Skin of body (tissue), 2 donors: Measurements from ENCODE around the gene EPHA8. TPM values are rescaled to one million over a fixed set of nuclear protein-coding genes. Genes with fewer than 3 reads are reported as not detected.

Experiments
- DNase-seq: peaks from one replicate; lab custom pipeline; 2025; lab: John Stamatoyannopoulos, UW
- total RNA-seq: library from RNA; depleted of rRNA; stranded (reverse); fragments of >200 nt; gene quantifications from one replicate; pipeline ENCODE4 v1.2.3, GENCODE V29; 2014

Gene EPHA8
- total RNA-seq, 1 donor from 2014 or later, result not detected

DNA sequence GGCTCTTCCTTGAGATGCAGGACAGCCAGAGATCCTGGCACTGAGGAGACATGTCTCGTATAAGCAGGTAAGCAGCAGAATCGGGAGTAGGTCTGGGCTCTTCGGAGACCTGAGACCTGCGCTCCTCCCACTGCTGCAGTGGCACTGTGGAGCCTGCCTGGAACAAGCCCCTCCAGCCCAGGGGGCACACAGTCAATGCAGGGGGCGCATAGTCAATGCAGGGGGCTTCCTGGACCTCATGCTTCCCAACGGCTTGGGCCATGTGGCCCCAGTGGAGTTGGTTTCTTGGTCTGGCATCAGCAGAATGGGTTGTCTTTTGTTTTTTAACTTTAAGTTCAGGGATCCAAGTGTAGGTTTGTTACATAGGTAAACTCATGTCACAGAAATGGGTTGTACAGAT lies 27.9 kb upstream of the EPHA8 start:
- DNase-seq, result no peak

DNA sequence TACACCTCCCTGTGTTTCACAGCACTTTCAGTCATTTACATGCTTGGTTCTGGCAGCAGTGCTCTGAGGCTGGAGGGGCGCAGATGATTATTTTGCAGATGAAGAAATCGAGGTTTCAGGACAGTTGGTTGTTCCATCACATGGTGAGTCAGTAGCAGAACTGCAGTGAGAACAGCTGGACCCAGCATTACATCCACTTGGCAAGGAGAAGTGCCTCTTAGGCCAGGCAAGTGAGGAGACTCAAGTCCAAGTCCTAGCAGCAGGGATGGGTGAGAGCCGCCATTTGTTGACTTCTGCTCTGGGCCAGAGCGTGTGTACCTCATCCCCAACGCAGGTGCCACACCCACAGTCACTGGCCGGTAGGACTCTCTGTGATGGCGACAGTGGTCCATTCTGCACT lies 26.8 kb upstream of the EPHA8 start:
- no peak for DNase-seq

DNA sequence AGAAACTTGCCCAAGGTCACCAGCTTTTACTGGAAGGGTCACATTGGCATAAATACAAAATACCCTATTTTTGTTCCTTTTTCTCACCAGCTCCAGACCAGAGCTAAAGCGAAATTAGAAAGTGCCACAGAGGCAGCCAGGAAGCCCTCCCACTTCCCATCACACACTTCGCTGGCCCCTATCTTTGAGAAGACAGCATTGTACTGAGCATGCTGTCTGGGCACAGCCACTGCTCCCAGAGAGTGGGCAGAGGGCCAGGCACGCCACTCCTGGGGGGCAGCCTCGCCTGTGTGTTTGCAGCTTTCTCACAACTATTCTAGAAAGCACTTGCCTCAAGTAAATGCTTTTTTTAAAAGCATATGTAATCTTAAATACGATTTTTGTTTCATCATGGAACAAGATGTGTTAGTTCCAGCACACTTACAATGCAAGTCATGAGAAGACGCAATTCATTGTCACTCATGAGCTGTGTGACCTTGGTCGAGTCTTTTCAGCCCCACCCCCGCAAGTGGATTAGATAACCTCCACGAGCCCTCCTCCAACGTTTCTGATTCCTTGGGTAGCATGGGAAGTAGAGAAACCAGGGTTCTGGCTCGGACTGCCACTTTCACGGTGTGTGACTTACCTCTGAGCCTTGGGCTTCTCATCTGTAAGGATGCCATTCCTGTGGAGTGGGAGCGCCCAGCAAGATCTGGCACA lies 25.7 kb upstream of the EPHA8 start:
- no peak for DNase-seq

DNA sequence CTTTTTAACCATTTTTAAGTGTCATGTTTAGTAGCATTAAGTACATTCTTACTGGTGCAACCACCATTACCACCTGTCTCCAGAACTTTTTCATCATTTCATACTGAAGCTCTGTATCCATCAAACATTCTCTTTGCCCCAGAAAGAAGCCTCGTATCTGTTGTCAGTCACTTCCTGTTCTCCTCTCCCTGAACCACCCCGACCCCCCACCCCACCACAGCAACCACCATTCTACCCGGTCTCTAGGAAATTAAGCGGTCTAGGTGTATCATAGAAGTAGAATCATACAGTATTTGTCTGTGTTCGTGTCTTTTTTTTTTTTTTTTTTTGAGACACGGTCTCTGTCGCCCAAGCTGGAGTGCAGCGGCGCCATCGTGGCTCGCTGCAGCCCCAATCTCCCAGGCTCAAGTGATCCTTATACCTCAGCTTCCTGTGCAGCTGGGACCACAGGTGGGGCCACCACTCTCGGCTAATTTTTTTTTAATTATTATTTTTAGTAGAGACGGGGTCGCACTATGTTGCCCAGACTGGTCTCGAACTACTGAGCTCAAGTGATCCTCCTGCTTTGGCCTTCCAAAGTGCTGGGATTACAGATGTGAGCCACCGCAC lies 23.7 kb upstream of the EPHA8 start:
- DNase-seq, result no peak

DNA sequence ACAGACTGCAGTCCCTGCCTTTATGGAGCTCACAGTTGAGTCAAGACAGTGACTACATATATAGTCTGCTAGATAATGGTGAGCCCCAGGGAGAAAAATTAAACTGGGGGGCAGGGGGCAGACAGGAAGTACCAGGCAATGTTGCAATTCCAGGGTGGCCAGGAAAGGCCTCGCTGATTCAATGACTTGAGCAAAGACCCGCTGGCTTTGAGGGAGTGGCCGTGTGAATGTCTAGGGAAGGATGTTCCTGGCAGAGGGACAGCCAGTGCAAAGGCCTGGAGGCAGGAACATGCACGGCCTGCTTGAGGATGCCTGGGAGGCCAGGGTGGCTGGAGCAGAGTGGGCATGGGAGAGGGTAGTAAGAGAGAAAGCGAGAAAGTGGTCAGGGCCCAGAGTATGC lies 23.0 kb upstream of the EPHA8 start:
- no peak for DNase-seq

DNA sequence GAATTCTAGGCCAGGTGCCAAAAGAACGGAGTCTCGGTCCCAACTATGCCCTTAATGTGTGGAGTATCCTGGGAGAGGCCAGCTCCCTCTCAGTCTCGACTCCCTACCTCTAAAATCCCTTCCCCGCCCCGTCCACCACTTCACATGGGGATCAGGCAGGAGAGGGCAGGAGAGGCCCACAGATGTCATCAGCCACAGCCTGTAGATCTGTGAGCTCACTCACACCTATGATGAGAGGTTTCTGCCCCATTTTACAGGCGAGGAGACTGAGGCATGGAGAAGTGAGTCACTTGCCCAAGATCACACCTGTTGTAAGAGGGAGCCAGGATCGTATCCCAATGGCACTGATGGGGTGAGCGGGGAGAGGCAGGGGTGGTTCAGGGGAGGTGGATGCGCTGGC lies 20.4 kb upstream of the EPHA8 start:
- DNase-seq, result no peak

DNA sequence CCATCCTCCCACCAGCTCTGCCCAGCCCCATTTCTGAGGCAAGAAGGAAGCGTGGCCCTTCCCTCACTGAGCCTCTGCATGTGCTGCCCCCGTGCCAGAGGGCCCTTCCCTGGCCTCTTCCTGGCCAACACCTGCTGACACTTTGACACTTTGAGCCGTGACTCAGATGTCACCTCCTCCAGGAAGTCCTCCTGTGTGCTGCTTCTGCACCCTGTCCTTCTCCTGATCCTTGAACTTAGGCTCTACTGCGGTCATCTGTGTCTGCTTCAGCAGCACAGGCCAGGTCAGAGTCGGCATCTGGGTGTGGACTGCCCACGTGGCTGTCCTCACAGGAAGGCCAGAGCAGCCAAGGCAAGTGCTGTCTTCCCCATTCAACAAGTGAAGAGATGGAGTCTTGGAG lies 19.6 kb upstream of the EPHA8 start:
- DNase-seq, result no peak

DNA sequence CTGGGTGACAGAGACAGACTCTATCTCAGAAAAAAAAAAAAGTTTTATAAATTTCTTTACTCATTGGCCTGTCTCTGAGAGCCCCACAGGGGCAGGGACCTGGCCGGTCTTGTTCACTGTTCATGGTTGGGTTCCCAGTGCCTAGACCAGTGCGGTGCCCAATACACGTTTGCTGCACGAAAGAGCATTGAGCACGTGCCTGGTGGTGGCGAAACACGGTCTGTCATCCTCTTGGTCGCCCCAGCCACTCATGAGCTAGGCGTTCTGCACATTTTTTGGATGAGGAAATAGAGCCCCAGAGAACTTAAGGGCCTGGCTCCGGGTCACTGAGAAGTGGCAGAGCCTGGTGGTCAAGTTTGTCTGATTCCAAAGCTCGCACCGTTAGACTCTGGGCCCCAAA lies 18.7 kb upstream of the EPHA8 start:
- DNase-seq, result no peak

DNA sequence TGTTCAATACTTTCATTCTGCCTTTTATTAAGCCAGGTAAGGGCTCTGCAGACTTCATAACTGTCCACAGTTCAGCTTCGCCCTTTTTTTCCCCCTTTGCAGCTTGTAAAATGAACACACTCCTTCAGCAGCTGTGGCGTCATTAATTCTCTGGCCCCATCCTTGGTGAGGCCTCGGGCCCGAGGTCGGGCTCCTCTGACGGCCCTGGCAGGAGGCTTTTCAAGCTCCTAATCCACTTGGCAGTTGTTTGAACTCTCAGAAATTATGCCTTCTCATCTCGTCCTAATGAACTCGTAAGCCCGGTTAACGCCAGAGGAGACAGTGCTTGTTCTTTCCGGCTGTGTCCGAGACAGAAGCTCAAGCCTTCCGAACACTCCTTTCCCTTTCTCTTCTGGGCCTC lies 18.1 kb upstream of the EPHA8 start:
- DNase-seq, result no peak

DNA sequence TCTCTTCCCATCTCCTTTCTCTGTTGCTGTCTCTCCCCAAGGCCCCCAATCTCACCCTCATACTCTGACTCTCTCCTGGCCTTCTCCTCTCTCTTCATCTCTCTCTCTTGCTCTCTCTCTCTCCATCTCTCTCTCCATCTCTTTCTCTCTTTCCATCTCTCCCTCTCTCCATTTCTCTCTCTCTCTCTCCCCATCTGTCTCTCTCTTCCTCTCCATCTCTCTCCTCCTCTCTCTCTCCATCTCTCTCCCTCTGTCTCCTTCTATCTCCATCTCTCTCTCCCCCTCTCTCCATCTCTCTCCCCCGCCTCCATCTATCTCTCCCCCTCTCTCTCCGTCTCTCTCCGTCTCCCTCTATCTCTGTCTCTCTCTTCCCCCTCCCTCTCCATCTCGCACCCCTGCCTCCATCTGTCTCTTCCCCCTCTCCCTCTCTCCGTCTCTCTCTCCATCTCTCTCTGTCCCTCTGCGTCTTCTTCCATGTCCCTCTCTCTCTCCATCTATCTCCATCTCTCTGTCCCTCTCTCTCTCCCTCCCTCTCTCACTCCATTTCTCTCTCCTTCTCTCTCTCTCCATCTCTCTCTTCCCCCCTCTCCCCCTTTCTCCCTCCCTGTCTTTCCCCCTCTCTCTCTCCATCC lies 16.0 kb upstream of the EPHA8 start:
- no peak for DNase-seq

DNA sequence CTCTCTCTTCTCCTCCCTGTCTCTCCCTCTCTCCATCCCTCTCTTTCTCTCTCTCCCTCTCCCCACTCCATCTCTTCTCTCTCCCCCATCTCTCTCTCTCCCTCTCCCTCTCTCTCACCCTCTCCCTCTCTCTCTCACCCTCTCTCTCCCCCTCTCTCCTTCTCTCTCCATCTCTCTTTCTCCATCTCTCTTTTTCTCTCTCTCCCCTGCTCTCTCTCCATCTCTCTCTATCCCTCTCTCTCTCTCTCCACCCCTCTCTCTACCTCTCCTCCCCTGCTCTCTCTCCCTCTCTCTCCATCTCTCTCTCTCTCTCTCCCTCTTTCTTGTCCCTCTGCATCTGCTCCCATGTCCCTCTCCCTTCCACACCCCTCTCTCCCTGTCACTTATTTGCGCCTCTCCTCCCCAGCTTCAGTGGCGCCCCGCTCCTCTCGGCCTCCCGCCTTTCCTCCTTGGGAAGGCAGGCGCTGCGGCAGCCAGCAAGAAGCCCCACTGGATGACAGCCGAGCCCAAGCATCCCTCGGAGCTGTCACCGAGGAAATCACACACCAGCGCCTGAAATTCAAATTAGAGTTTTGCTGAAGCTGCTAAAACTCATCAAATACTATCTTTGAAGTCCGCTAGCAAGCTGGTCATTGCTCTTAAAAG lies 15.3 kb upstream of the EPHA8 start:
- no peak for DNase-seq

DNA sequence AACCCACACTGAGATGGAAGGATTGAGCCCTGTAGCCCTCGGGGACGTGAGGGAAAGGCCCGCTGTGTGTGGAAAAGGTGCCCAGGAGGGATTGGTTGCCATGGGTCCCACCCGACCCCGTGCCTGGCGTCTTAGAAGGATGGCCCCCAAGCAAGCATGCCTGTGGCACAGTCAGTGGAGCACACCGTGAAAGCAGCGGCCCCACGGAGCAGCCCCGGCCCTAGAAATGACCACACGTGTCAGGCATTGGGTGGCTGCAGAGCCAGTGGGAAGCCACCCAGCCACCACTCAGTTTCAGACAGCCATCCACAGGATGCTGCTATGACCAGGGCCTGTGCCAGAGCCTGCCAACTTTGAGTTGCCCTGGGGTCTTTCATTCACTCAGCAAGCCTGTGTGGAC lies 13.3 kb upstream of the EPHA8 start:
- no peak for DNase-seq

DNA sequence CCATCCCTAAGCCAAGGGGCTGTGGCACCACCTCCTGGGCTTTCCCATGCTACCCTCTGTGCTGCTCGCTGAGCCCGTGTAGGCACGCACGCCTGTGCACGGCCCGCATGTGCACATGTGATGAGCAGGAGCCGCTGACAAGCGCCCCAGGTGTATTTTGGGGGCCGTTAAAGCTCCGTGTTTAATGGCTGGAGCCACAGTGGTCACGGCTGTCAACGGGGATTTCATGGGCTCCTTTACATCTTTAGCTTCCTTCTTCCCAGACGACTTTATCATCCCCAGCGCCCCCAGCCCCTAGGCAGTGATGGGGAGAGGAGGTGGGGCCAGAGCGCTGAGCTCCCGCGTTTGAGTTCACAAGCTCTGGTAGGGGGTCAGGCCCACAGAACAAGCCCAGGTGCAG lies 11.7 kb upstream of the EPHA8 start:
- no peak for DNase-seq

DNA sequence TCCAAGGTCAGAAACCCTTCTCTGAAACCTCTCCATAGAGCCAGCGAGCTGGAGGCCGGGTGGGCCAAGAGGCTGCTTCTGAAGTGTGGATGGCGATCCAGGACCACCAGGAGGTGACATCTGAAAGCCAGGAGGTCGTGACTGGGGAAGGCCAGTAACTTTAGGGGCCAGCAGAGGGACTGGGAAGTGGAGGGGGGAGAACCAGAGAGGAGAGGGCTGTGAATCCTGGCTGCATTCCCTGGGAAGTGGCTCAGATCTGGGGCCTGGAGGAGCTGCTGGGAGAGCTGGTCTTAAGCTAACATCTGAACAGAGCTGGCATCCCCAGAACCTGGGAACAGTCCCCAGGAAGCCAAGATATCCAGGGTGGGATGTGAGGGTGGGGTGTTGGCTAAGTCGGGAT lies 11.3 kb upstream of the EPHA8 start:
- no peak for DNase-seq

DNA sequence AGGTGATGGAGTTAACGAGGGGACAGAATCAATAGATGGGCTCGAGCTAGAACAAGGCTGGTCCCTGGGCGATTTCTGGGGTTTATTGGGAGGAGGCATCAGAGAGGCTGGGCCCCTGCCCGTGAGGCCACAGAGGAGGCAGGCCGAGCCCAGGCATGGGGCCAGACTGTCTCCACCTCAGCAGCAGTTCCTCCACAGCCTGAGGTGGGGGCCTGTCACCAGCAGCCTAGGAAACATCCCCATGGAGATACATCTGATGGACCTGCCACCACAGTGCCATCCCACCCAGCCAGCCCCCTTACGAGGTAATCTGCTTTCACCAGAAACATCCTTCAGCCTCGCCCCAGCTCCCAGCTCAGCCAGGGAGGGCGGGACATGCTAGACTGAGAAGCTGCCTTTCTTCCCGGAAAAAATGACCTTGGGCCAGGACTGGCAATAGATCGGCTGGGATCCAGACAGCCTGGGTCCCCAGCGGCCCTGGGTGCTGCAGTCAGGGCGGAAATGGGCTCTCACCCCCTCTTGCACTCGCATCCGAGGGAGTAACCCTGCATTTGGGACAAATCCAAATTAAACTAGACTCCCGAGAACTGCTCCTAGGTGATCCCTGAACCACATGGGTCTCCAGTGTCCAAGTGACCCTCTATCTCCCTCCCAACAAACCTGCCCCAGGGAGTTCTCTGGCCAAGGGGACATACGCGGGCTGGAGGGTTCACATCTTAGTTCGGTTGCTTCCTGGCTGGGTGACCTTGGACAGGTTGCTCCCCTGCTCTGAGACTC lies 10.0 kb upstream of the EPHA8 start:
- no peak for DNase-seq

DNA sequence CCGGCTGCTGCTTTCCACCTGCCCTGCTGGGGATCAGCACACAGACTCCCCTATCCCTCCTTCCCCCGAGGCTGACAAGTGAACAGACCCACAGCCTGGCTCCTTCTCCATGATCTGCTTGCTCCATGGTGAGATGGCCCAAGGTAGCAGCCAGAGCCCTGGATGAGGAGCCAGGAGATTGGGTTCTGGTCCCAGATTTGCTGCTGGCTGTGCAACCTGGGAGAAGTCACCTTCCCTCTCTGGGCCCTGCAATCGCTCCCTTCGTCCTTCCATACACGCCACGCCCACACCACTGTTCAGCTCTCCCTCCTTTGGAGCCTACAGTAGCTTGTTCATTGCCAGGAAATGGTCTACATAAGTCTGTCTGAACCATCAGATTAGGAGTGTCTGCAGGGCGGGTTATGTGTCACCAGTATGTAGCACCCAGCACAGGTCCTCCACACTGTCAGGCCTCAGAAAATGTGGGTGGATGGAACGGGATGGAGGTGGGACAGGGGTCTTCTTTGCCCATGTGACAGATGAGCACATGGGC lies 9.2 kb upstream of the EPHA8 start:
- no peak for DNase-seq

DNA sequence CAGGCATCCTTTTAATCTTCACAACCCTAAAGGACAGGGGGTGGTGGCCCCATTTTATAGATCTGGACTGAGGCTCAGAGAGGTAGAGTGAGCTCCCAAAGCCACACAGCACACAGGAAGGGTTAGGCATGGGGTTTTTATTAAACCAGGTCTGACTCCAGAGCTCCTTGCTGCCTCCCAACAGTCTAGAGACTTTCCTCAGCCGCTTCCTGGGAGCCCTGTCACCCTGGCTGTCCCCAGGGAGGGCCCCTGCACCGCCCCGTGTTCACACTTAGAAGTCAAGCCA lies 8.0 kb upstream of the EPHA8 start:
- DNase-seq, result no peak

DNA sequence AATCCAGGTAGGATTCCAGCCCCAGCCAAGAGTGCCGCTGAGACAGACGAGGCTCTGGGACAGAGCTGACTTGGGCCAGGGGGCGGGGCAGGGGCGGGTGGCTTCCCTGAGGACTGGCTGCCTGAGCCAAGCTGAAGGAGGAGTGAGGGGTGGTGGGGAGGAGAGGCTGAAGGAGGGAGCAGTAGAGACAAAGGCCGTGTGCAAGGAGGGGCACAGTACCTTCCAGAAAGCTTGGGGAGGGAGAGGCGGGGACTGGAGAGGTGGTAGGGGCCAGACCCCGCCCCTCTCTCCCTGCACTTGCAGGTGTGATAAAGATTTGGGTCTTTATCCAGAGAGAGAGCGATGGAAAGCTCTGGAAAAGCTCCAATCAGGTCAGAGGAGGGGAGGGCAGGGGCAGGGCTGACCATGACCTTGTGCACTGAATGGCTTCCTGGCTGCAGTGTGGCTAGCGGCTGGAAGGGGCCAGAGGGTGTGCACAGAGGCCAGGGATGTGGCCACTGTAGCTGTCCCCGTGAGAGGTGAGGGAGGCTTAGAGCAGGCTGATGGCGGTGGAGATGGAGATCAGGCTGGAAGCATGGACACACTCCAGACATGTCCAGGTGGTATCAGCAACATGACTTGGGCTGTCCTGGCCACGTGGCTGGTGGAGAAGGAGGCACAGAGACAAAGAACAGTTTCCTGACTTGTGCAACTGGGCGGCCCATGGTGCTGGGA lies 6.7 kb upstream of the EPHA8 start:
- no peak for DNase-seq

DNA sequence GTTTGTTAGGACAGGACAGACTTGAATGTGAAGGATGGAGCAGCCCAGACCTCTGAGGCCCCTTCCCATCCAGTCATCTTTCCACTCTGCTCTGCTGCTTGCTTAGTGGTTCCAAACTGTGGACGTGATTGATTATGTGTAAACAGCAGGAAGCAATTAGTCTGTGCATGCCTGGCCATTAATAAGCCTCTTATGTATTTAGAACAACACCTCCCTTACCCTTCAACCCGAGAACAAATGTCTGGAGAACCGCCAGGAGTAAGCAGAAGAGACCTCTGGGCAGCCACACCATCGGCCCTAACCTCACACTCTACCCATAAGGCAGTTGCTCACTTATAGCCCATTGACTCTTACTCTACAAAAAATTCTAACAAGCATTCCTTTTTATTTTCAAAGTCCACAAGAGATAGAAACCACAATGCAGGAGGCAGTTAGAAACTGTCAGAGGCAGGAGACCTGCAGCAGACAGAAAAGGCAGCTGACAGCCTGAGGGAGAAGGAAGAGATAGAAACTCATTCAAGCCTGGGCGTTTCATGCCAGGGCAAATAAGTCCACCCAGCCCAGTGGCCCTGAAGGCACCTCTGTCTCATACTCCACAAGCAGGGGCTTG lies 5.8 kb upstream of the EPHA8 start:
- DNase-seq, result peak; percentile 31

DNA sequence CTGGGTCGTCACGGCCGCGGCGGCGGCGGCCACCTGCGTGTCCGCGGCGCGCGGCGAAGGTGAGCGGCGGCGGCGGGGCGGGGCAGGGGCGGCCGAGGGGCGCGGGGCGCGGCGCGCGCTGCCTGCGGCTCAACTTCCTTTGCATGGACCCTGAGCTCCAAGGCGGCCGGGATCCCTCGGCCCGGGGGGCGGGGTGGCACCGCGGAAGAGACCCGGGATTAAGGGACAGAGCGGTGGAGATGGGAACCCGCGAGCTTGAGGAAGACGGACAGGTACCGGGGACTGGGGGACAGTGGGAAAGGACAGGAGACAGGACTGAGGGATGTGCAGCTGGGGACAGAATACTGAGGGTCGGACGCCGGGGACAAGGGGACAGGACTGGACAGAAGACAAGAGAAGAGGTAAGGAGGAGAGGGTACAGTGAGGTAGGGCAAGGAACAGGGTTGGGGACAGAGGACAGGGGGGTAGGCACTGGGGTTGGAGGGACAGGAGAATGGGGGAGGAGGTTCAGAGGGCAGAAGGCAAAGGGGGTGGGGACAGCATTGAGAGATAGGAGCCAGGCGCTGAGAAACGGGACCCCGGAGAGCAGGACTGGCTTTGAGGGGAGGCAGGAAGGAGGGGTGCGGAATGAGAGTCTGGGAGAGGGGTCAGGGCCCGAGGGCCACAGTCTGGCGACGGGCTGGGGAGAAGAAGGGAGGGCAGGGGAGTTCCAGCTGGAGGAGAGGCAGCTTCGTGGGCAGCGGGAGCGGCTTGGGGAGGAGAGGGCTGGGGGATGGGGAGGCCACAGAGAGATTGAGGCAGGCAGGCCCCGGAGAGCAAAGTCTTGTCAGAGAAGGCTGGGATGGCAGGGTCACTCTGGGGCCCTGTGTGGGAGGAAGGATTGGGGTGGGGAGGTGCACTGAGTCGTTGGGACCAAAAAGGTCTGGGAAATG lies 648 bp downstream of the EPHA8 start:
- DNase-seq, result no peak
